HG03045 (cell line): ENCODE results near the gene KCNC3.

ENCODE experiments used
- ATAC-seq: cut with Tn5 transposase; IDR thresholded peaks from one replicate; pipeline ENCODE4 v1.9.1; 2021; ENCODE audit warnings: mild to moderate bottlenecking, moderate library complexity; ENCODE audit not compliant: unreplicated experiment

KCNC3 gene

DNA sequence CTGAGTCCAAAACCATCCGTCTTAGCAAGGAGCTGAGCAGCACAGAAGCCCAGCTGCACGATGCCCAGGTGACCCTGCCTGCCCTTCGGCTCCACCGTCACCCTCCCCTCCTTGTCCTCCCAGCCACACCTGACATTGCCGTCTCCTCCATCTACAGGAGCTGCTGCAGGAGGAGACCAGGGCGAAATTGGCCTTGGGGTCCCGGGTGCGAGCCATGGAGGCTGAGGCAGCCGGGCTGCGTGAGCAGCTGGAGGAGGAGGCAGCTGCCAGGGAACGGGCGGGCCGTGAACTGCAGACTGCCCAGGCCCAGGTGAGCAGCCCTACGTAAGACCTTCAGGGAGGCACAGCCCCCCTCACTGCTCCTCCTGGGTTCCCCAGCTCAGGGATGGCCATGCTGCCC, 49.1 kb downstream of the KCNC3 start:
- no peak for ATAC-seq

DNA sequence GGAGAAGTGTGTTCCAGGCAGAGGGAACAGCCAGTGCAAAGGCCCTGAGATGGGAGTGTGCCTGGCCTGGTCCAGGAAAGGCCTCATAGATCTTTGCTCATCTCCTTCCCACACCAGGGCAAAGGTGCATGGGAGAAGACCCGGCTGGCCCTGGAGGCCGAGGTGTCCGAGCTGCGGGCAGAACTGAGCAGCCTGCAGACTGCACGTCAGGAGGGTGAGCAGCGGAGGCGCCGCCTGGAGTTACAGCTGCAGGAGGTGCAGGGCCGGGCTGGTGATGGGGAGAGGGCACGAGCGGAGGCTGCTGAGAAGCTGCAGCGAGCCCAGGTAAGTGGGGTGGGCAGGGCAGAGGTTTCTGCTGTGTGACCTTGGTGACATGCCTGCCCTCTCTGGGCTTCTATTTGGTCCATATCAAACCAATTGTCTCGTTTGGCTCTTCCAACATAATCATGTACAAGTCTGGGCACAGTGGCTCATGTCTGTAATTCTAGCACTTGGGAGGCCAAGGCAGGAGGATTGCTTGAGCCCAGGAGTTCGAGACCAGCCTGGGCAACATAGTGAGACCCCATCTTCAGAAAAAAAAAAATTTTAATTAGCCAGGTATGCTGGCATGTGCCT, 51.1 kb downstream of the KCNC3 start:
- no peak for ATAC-seq

DNA sequence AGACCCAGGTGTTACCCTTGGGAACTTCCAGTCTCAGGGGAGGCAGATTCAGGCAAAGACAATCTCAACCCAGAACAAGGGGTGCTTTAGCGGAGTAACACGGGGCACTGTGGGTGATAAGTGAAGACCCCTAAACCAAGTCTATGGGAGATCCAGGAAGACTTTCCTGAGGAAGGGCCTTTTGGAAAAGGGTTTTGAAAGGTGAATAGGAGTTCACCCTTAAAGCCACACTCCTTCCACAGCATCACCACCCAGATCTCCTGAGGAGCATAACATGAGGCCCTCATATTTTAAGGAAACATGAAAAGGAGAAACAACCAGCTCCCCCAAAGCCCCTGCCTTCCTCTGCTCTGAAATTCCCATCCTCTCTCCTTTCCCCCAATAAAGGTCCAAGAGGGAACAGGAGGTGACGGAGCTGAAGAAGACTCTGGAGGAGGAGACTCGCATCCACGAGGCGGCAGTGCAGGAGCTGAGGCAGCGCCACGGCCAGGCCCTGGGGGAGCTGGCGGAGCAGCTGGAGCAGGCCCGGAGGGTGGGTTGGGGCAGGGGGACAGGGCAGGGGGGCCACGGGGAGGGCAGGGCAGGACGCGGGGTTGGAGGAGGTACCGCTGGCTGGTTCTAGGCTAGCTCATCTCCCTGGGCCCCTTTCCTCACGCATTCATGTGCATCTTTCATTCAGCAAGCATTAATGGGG, 52.7 kb downstream of the KCNC3 start:
- no peak for ATAC-seq

DNA sequence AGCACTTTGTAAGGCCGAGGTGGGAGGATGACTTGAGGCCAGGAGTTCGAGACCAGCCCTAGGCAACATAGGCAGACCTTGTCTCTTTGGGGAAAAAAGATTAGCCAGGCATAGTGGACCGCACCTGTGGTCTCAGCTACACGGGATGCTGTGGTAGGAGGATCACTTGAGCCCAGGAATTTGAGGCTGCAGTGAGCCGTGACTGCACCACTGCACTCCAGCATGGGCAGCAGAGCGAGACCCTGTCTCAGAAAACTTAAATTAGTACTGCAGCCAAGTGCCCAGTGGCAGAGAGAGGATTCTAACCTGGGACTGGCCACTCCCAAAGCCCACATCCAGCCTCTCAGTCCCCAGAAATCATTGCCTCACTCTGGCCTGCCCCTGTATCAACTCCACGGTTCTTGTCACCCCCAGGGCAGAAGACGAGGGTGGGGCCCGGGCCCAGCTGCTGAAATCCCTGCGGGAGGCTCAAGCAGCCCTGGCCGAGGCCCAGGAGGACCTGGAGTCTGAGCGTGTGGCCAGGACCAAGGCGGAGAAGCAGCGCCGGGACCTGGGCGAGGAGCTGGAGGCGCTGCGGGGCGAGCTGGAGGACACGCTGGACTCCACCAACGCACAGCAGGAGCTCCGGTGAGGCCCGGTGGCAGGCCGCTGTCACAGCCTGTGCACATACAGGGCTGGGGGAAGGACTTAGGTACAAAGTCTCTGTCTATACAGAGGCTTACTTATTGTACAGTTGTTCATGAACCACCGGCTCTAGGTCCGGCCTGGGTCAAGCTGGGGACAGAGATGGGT, 53.4 kb downstream of the KCNC3 start:
- ATAC-seq = no peak

DNA sequence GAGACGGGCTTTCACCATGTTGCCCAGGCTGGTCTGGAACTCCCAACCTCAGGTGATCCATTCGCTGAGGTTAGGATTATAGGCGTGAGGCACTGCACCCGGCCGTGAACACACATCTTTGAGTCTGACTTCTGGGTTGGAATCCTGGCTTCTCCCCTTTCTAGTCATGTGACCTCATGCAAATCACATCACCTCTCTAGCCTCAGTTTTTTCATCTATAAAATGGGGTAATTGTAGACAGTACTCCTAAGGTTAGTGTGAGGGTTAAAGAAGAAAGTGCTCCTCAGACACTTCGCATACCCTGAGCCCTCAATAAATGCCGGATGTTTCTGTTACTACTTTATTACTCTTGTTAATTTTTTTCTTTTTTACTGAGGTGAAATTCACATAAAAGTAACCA, 55.4 kb downstream of the KCNC3 start:
- ATAC-seq = no peak

DNA sequence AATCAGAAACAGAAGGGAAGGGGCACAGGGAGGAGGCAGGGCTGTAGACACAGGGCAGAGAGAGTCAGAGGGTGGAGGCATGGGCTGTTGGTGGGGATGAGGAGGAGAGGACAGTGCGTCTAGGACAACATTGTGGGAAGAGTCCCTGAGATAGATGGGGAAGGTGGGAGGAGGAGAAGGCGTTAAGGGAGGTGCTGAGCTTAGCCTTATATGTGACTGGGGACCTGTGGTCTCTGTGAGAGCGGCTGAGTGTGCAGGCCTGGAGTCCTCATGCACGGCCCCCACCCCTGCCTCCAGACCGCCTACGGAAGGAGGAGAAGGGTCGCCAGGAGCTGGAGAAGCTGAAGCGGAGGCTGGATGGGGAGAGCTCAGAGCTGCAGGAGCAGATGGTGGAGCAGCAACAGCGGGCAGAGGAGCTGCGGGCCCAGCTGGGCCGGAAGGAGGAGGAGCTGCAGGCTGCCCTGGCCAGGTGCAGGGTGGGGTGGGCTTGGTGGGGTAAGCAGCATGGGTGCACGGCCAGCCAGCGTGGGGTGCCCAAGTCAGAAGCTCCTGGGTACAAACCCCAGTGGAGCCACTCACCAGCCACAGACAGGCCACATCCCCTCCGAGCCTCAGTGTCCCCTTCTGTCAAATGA, 56.8 kb downstream of the KCNC3 start:
- no peak for ATAC-seq

DNA sequence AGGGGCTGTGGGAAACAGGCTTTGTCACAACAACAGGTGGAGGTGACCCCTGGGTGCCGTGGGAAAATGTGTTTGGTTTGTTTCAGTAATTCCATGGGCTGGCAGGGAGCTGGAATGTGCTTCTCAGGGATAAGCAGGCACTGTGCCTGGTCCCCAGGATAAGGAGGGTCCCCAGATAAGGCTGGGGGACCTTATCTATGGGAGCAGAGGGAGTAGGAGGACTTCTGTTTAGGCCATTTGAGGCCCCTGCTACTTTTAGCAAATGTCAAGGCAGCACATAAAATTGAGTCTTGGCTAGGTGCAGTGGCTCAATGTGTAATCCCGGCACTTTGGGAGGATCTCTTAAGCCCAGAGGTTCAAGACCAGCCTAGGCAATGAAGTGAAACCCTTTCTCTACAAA, 59.5 kb downstream of the KCNC3 start:
- no peak for ATAC-seq

DNA sequence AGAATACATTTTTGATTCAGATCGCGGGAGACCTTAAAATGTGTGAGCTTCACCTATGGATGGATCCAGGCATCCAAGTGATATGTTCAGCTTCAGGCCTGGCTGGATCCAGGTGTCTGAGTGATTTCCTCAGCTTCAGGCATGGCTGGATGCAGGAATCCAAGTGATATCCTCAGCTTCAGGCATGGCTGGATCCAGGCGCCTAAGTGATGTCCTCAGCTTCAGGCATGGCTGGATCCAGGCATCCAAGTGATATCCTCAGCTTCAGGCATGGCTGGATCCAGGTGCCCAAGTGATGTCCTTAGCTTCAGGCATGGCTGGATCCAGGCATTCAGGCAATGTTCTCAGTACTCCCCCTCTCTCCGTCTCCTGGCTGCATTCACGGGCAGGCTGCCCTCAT, 60.7 kb downstream of the KCNC3 start:
- no peak for ATAC-seq

DNA sequence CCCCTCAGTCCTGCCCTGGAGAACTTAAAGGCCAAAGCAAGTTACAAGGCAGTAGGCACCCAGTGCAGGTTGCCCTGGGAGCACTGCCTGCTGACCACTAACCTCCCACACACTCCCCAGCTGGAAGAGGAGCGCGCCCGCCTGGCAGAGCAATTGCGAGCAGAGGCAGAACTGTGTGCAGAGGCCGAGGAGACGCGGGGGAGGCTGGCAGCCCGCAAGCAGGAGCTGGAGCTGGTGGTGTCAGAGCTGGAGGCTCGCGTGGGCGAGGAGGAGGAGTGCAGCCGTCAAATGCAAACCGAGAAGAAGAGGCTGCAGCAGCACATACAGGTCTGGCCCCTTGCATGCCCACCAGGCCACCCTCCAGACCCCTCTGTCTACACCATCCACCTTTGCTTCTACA, 61.1 kb downstream of the KCNC3 start:
- no peak for ATAC-seq

DNA sequence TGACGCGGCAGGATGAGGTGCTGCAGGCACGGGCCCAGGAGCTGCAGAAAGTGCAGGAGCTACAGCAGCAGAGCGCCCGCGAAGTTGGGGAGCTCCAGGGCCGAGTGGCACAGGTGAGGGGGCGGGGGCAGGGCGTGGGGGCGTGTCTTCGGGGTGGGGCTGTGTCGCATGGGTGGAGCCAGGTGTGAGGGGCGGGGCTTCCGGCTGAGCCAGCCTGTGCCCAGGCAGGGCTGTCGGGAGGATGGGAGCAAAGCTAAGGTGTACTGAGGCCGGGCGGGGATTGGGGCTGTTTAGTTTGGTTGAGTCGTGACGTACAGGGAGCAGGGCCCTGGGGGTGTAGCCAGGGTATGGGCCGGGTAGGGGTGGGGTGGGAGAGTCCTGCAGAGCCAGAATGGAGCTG, 62.3 kb downstream of the KCNC3 start:
- no peak for ATAC-seq

DNA sequence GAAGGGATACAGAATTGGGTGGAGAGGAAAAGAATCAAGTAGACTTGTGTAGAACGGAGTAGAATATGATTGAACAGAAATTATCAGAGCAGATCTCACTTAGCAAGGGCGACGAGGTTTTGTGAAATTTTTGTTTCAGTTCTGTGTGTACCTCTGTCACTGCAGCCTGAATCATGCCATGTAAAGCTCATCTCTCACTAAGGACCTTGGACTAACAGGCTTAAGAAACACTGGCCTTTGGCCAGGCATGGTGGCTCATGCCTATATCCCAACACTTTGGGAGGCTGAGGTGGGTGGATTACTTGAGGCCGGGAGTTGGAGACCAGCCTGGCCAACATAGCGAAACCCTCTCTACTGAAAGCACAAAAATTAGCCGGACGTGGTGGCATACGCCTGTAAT, 63.1 kb downstream of the KCNC3 start:
- no peak for ATAC-seq

DNA sequence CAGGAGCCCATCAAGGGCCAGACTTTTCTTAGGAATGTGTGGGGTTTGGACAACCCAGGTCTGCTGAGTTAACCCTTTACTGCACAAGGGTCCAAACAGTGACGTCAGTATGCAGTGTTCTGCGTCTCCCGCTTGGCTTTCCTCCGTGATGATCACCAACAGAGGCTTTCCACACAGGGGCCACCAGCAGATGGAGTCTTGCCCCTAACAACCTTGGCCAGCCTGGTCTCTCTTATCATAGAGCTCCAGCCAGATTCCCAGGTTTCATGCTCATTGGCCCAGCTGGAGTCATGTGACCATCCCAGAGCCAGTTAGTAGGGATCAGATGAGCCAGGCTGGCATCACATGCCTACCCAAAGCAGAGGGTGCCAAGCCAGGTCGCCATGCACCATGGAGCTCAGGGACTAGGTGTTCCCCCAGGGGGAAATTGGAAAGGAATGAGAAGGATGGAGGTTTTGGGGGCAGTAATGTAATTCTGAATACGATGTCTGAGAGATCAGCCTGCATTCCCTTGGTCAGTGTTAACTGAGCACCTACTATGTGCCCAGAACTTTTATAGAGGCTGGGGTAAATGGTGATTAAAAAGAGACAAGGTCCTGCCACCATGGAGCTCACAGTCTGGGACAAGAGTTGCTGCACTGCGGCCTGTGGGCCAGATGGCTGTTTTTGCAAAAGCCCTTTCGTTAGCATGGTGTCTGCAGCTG, 64.5 kb downstream of the KCNC3 start:
- no peak for ATAC-seq

DNA sequence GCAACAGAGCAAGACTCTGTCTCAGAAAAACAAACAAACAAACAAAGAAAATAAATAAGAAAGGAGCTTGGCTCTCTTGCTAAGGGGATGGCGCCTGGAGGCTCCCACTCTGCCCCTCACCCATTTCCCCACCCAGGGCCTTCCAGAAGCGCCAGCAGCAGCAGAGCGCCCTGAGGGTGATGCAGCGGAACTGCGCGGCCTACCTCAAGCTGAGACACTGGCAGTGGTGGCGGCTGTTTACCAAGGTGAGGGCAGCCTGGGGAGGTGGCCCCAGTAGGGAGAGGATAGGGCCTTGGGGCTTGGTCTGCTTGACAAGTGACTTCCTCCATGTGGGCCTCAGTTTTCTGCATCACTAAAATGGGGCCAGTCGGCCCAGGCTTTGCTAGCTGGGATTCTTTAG, 66.0 kb downstream of the KCNC3 start:
- ATAC-seq = no peak
